Measurements from ENCODE around the gene OTC. TPM values are rescaled to one million over a fixed set of nuclear protein-coding genes. Genes with fewer than 3 reads are reported as not detected.

Gene OTC
- total and polyA plus RNA-seq, 2 experiments from 2014 or later, result 16.2 to 37.8 TPM

- Histone ChIP-seq H3K4me1 (ENCODE audit: insufficient read depth) (no peaks in the 10 kb centered on the region), H3K9me3 (ENCODE audit: low read depth) (no peaks in the 10 kb centered on the region), H3K36me3 (replicated peaks; ENCODE audit: insufficient read depth, low read depth) (no peaks in the 10 kb centered on the region), H3K27me3 (no peaks in the 10 kb centered on the region), H3K9me2 (replicated peaks; ENCODE audit: insufficient read depth) (no peaks in the 10 kb centered on the region), H3K4me2 (no peak overlapping the region), H3K4me3 (no peak overlapping the region), H3K27ac (no peak overlapping the region), H3K79me2 (no peaks in the 10 kb centered on the region), H4K20me1 (ENCODE audit: insufficient read depth, poor library complexity, severe bottlenecking) (no peaks in the 10 kb centered on the region), H2AFZ (no peak overlapping the region)
- DNase-seq (ENCODE audit: low spot score), result no peak
- 78% methylated on average over 4 of the region's 4 CpGs for WGBS (ENCODE audit: low lambda C conversion rate, missing lambda C conversion rate)
- TF ChIP-seq CTCF (IDR thresholded peaks at IDR 0.05; ENCODE audit: poor library complexity), result no peak
- no peak for TF ChIP-seq EZH2phosphoT487 (IDR thresholded peaks at IDR 0.05; ENCODE audit: low read depth, severe bottlenecking, unreplicated experiment)
- no peak for TF ChIP-seq EZH2 (IDR thresholded peaks at IDR 0.05; ENCODE audit: borderline replicate concordance)
Measured at GRCh38 chrX:38318606-38319005, 33.8 kb upstream of the OTC start.

GRCh38 chrX:38320819-38321218, 31.6 kb upstream of the OTC start:
- no peak overlapping the region for H3K4me2 ChIP-seq
- no peak overlapping the region for H2AFZ ChIP-seq
- no peaks in the 10 kb centered on the region for H3K27me3 ChIP-seq
- H3K4me1 ChIP-seq (ENCODE audit: insufficient read depth), result no peaks in the 10 kb centered on the region
- H3K36me3 ChIP-seq (replicated peaks; ENCODE audit: insufficient read depth, low read depth), result no peaks in the 10 kb centered on the region
- H3K9me2 ChIP-seq (replicated peaks; ENCODE audit: insufficient read depth), result no peaks in the 10 kb centered on the region
- DNase-seq (ENCODE audit: low spot score), result no peak
- H3K27ac ChIP-seq, result no peak overlapping the region
- 81% methylated on average over 5 of the region's 5 CpGs for WGBS (ENCODE audit: low lambda C conversion rate, missing lambda C conversion rate)
- no peaks in the 10 kb centered on the region for H3K9me3 ChIP-seq (ENCODE audit: low read depth)
- TF ChIP-seq EZH2phosphoT487 (IDR thresholded peaks at IDR 0.05; ENCODE audit: low read depth, severe bottlenecking, unreplicated experiment) (no peak), EZH2 (IDR thresholded peaks at IDR 0.05; ENCODE audit: borderline replicate concordance) (no peak), CTCF (IDR thresholded peaks at IDR 0.05; ENCODE audit: poor library complexity) (no peak)
- no peak overlapping the region for H3K4me3 ChIP-seq
- H4K20me1 ChIP-seq (ENCODE audit: insufficient read depth, poor library complexity, severe bottlenecking), result no peaks in the 10 kb centered on the region
- H3K79me2 ChIP-seq, result peaks cover 12% of the 10 kb centered on the region

GRCh38 chrX:38326086-38326485, 26.3 kb upstream of the OTC start:
- no peaks in the 10 kb centered on the region for H3K27me3 ChIP-seq
- H3K27ac ChIP-seq, result peak overlapping the region; percentile 96
- TF ChIP-seq CTCF (IDR thresholded peaks at IDR 0.05; ENCODE audit: poor library complexity) (no peak), EZH2phosphoT487 (IDR thresholded peaks at IDR 0.05; ENCODE audit: low read depth, severe bottlenecking, unreplicated experiment) (no peak), EZH2 (IDR thresholded peaks at IDR 0.05; ENCODE audit: borderline replicate concordance) (no peak)
- DNase-seq (ENCODE audit: low spot score), result no peak
- H4K20me1 ChIP-seq (ENCODE audit: insufficient read depth, poor library complexity, severe bottlenecking), result no peaks in the 10 kb centered on the region
- peak overlapping the region; percentile 70 for H2AFZ ChIP-seq
- no peaks in the 10 kb centered on the region for H3K4me1 ChIP-seq (ENCODE audit: insufficient read depth)
- H3K79me2 ChIP-seq, result peaks cover 14% of the 10 kb centered on the region
- no peaks in the 10 kb centered on the region for H3K36me3 ChIP-seq (replicated peaks; ENCODE audit: insufficient read depth, low read depth)
- no peaks in the 10 kb centered on the region for H3K9me2 ChIP-seq (replicated peaks; ENCODE audit: insufficient read depth)
- no peaks in the 10 kb centered on the region for H3K9me3 ChIP-seq (ENCODE audit: low read depth)
- H3K4me3 ChIP-seq, result peak overlapping the region; percentile 75
- H3K4me2 ChIP-seq, result peak overlapping the region; percentile 70
- 56% methylated on average over 3 of the region's 3 CpGs for WGBS (ENCODE audit: low lambda C conversion rate, missing lambda C conversion rate)

Measured in hepatocyte (in vitro differentiated cells).